GM21367 (cell line): ENCODE results near the gene GATD1.
"Not testable (repeated sequence)": the region's sequence is repeated elsewhere in the genome, so short reads cannot be mapped to it uniquely, and the experiment has no call there.

Experiments used
- ATAC-seq: cut with Tn5 transposase; IDR thresholded peaks from one replicate; pipeline ENCODE4 v1.9.1; 2021; ENCODE audit not compliant: unreplicated experiment

Gene GATD1

DNA sequence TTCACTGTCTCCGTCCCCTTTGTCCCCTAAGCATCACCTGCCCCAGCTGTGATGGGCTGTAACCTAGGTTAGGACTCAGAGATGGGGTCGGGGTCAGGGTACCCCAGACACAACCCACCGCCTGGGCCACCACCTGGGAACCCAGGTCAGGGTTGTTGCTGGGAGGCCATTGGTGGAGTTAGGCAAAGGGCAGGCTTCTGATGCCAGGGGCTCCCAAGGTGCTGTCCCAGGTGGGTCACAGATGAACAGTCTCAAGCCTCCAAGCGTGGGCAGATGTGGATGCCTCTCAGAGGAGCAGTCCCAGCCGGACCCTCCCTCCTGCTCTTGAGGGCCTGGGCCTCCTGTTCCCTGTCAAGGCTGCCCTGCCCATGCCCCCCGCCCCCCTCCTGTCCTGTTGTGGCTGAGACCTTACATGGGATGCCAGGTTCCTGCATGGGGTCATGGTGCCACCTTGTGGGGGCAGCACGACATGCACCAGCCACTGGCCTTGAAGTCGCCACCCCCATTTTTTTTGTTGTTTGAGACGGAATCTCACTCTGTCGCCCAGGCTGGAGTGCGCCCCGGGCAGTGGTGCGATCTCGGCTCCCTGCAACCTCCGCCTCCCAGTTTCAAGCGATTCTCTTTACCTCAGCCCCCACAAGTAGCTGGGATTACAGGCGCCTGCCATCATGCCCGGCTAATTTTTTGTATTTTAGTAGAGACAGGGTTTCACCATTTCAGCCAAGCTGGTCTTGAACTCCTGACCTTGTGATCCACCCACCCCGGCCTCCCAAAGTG, 12.1 kb downstream of the GATD1 start:
- ATAC-seq = no peak

DNA sequence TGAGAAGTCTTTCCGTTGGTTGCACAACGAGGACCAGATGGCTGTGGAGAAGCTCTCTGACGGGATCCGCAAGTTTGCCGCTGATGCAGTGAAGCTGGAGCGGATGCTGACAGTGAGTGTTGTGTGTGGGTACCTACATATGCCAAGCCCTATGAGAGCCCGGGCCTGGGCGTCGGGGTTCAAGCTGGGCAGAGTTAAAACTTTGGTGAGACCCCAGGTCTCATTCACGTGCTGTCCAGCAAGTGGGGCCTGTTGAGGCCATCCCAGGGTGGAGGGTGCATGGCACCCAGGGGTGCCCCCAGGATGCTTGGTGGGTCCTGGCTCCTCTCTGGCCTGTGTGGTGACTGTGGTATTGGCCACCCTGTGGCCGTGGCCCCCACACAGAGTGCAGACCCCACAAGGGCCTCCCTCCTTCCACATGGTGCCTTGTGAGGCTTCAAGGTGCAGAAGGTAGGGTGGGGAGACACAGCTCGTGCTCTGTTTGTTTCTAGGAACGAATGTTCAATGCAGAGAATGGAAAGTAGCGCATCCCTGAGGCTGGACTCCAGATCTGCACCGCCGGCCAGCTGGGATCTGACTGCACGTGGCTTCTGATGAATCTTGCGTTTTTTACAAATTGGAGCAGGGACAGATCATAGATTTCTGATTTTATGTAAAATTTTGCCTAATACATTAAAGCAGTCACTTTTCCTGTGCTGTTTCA, 12.8 kb downstream of the GATD1 start:
- no peak for ATAC-seq

DNA sequence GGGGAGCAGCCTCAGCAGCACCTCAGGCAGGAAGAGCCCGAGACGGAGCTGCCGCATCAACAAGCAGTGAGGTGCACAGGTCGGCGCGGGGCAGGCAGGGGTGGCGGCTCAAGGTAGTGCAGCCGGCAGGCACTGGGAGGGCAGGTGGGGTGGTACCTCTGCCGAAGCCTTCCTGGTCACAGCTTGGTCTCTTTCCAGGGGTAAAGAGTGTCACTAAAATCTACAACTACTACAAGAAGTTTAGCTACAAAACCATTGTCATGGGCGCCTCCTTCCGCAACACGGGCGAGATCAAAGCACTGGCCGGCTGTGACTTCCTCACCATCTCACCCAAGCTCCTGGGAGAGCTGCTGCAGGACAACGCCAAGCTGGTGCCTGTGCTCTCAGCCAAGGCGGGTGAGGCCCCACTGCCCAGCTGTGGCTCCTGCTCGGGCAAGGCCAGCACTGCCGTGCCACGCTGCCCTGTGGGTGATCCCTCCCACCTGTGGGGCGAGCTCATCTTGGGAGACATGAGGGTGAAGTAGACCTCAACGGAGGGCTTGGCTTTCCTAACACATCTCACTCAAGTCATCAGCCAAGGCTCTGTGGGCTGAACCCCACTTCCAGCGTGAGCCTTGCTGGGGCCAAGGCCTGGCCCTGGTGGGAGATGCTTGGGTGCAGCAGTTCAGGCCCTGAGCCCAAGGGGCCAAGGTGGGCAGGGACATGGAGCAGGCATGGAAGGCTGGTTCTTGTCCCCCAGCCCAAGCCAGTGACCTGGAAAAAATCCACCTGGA, 13.6 kb downstream of the GATD1 start:
- no peak for ATAC-seq

DNA sequence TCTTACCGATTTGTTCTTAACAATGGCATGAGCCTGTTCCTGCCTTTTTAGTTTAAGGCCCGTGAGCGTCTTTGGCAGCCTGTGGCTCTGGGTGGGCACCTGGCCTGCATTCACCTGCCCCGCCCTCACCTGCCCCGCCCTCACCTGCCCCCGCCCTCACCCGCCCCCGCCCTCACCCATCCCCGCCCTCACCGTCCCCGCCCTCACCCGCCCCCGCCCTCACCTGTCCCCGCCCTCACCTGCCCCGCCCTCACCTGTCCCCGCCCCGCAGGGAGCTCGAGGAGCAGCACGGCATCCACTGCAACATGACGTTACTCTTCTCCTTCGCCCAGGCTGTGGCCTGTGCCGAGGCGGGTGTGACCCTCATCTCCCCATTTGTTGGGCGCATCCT, 14.2 kb downstream of the GATD1 start:
- ATAC-seq = no peak

DNA sequence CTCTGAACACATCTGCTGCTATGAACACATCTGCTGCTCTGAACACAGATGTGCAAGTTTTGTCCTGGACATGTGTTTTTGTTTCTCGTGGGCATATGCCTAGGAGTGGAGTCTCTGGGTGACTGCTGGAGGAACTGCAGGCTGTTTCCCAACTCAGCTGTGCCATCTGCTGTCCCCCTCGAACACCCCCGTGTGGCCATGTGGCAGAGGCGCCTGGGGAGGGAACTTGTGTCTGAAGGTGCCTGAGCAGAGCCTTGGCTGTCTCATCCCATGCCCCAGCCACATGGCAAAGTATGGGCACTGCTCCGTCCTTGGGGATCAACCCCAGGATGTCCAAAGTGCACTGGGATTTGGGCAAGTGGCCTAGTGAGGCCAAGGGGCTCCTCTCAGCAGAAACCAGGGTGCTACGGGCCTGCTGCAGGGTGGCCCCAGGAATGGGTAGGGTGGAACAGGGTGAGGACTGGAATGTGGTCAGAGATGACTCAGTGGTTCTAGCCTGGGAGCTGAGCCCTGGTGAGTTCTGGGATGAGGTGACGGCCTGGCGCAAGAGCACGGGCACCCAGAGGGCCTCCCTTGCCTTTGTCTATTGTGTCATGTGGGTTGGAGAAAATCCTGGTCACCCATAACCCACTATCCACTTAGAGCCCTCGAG, 14.7 kb downstream of the GATD1 start:
- no peak for ATAC-seq

DNA sequence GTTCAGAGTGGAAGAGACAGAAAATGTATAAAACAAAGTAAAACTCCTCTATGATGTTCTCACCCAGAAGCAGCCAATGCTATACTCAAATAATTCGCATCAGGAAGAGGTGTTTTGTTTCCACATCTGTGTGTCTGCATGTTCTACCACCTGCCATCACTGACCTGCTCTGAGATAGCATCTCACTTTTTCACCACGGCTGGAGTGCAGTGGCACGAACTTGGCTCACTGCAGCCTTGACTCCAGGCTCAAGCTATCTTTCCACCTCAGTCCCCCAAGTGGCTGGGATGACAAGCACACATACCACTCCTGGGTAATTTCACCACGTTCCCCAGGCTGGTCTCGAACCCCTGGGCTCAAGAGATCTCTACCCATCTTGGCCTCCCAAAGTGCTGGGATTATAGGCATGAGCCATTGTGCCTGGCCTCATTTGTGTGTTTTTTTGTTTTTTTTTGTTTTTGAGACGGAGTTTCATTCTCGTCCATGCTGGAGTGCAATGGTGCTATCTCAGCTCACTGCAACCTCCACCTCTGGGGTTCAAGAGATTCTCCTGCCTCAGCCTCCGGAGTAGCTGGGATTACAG, 15.7 kb downstream of the GATD1 start:
- no peak for ATAC-seq

DNA sequence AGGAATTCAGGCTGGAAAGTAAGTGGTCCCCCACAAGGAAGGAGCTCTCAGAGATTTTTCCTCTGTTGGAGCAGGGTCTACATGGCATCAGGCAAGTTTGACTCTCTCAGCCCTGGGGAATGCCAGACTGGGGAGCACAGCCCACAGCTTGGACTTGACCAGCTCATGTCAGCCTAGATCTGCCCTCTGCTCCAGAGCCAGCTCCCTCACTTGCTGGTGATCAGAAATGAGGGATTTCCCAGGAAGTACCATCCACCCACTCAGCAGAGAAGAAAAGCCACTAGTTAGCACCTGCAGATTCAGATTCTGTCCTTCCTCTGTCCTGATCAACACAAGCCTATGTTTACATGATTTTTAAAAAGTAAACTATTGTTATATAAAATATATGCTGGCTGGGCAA, 17.1 kb downstream of the GATD1 start:
- no peak for ATAC-seq

DNA sequence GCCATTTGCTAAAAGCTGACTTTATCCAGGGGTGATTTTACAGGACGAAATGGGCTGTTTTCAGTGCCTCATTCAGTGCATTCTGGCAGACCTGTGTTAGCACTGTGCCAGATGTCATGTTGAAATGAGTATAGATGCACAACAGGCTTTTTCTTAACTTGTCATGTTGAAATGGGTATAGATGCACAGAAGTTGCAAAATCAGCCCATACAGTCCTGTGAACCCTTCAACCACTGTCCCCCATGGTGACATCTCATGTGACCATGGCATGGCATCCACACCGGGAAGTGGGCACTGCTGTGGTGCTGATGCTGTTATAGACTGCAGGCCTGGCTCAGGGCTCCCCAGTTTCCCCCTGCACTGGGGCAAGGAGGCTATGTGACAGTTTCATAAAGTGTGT, 27.6 kb downstream of the GATD1 start:
- ATAC-seq = no peak

DNA sequence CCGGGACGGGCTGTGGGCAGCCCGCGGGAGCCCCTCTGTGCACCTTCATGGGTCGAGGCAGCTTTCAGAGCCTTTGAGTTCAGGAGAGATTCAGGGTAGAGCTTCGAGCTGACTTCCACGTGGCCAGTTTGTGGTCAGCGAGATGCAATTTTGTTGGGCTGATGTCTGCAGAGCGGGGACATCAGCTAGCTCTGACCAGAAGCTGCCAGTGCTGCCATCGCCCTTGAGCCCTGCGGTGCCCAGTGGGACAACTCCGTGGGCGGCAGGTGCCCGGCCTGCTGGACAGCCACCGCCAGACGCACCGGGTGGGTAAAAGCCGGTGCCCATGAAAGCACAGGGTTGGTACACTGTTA, 29.3 kb downstream of the GATD1 start:
- no peak for ATAC-seq

DNA sequence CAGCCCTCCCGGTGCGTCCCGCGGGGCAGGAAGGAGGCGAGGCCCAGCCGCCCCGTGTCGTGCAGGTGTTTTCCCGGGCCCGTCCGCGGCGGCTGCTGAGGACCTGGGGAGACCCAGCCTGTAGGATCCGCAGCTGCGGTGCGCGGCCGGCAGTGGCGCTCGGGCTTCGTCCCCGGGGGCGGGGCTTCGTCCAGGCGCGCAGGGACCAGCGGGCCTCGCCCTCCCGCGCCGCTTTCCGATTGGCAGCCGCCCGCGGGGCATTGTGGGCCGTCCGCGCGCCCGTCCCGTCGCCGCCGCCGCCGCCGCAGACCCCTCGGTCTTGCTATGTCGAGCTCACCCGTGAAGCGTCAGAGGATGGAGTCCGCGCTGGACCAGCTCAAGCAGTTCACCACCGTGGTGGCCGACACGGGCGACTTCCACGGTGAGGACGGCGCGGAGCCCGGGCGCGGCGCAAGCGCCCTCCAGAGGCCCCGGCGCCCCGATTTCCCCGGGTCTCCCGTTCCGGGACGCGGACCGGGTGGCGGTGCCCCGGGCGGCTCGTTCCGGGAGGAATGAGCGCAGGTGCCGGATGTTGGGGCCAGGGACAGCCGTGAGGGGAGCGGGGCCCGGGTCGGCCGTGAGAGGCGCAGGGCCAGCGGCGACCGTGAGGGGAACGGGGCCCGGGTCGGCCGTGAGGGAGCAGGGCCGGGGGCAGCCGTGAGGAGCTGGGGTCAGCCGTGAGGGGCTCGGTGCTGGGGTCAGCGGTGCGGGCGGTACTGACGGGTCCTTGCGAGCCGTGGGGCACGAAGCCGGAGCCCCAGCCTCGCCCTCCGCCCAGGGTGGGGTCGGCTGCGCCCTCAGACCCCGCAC, 29.9 kb downstream of the GATD1 start, which contains the start of gene TALDO1:
Gene TALDO1 (plus strand): TSS at position 307 of the 849 bp plus-strand sequence. CDS start 18 bp downstream, at position 325.
- peak; percentile 78 for ATAC-seq

DNA sequence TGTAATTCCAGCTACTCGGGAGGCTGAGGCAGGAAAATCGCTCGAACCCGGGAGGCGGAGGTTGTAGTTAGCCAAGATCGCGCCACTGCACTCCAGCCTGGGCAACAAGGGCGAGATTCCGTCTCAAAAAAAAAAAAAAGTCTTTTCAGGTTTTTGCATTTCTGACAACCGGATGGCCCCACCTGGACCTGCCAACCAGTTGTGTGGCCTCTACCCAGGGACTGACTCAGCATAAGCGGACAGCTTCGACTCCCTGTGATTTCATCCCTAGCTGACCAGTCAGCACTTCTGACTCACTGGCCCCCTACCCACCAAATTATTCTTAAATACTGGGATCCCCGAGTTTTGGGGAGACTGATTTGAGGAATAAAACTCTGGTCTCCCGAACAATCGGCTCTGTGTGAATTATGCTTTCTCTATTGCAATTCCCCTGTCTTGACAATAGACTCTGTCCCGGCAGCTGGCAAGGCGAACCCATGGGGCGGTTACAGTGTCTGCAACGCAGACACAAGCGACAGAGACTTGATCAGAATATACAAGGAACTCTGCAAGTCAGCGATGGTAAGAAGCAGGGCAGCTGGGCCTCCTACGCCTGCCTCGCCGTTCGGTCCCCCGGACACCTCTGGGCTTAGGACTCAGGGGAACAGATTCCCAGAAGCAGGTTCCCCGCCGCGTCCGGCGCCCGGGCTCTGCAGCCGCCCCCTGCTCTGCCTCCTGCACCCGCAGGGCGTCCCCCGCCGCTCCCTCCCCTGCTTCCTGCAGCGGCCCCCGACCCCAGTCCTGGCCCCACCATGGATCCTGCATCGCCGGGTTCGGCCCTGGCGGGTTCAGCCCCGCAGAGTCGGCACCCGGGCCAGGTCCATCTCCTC, 30.8 kb downstream of the GATD1 start:
- ATAC-seq = peak; percentile 15

DNA sequence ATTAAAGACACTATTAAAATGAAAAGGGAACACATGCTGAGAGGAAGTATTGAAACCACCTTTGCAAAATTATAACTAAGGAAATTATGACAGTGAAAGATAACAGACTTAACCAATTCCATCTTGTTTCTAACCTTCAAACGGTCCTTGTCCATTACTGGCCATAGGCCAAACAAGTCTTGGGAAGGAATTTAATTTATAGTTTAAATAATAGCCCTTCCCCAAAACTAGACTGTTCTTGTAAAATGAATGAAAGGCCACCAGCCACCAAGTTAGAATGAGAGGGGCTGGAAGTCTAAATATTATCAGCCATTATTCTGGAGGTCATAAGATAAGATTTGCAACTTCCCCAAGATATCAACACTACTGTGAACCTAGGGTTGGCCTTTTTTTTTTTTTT, 31.9 kb downstream of the GATD1 start:
- ATAC-seq = no peak

DNA sequence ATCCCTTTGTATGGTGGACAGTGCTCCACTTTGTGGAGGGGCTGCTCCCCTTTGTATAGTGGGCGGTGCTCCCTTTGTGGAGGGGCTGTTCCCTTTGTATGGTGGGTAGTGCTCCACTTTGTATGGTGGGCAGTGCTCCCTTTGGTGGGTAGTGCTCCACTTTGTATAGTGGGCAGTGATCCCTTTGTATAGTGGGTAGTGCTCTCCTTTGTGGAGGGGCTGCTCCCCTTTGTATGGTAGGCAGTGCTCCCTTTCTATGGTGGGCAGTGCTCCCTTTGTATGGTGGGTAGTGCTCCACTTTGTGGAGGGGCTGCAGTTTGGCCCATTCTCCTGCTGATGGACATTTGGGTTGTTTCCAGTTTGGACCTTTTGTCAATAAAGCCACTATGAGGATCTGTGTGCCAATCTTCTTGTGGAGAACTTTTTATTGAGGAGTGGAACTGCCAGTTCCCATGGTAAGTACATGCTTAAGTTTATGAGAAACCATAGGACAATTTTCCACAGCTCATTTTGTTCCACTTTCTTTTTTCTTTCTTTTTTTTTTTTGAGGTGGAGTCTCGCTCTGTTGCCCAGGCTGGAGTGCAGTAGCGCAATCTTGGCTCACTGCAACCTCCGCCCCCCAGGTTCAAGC, 34.6 kb downstream of the GATD1 start:
- ATAC-seq = no peak

DNA sequence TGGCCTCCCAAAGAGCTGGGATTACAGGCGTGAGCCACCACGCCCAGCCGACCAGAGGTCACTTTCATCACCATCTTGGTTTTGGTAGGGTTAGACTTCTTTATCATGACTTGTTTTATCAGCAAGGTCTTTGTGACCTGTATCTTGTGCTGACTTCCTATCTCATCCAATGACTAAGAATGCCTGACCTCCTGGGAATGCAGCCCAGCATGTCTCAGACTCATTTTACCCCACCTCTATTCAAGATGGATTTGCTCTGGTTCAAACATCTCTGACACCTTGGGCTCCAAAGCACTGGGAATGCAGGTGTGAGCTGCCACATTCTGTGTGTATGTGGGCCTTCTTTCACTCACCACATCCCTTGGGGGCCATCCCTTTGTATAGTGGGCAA, 35.1 kb downstream of the GATD1 start:
- no peak for ATAC-seq

DNA sequence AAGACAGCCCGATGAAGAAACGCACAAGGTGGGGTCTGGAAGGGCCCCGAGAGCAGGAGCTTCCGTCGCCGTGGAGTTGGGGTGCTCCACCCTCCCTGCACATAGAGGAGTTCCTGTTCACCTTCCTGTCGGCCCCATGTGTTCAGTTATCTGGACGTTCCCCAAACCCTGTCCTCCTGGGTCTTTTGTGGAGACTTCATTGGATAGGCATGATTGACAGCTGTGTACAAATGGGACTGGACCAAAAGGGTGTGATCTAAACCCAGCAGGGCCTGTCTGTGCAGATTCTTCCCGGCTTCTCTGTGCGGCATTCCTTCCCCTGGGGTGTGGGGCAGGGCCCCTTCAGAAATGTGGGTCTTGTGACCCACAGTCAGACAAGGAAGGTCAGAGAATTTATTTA, 39.4 kb downstream of the GATD1 start:
- not testable (repeated sequence) for ATAC-seq

DNA sequence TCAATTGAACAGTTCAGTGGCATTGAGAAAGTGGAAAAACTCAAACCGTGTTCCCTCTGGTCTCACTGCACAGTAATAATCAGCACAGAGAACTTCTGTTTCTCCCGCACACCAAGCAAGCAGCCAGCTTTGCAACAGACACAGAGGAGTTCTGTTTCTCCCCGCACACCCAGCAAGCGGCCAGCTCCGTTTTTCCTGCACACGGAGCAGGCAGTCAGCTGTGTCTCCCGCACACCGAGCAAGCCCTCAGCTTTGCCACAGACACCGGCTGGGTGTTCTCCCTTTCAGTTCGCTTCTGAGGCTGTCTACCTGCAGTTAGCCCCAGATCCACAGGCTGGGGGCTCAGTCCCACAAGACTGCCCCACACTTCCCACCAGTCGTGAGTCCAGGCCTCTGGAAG, 39.9 kb downstream of the GATD1 start:
- no peak for ATAC-seq

DNA sequence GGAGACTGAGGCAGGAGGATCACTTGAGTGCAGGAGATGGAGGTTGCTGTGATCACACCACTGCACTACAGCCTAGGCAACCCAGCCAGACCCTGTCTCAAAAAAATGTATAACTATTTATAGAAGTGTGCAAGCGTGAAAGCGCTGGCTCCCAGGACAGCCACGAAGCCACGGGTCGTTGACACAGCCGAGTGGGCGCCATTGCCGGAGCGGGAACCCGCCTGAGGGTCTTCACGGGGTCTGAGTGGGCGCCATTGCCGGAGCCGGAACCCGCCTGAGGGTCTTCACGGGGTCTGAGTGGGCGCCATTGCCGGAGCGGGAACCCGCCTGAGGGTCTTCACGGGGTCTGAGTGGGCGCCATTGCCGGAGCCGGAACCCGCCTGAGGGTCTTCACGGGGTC, 42.7 kb downstream of the GATD1 start:
- not testable (repeated sequence) for ATAC-seq

DNA sequence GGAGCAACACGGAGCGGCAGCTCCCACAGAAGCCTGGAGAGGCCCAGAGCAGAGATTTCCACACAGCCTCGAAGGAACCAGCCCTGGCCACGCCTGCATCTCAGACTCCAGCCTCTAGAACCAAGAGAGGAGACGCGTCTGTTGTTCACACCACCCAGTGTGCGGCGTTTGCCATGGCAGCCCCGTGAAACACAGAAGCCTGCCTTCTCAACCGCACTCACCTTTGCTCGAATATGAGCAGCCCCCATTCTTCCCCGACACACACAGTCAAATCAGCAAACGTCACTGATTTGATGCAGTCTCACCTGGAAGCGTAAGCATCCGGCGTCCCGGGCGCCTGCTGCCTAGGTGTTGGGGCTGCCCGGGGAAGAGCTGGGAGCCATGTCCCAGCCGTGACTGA, 44.2 kb downstream of the GATD1 start:
- ATAC-seq = no peak
